Esophagus mucosa (tissue), 1 donor: Measurements from ENCODE around the gene LTBP4. TPM values are rescaled to one million over a fixed set of nuclear protein-coding genes. Genes with fewer than 3 reads are reported as not detected.
"Not testable (repeated sequence)": the region's sequence is repeated elsewhere in the genome, so short reads cannot be mapped to it uniquely, and the experiment has no call there.

Source experiments
- ATAC-seq: fragments of 200-7000 bp; cut with Tn5 transposase; one replicate; pipeline ENCODE4 v1.9.1; 2020
- total RNA-seq: library from RNA; stranded (reverse); gene quantifications from one replicate; pipeline ENCODE4 v1.2.4, GENCODE V29; 2023
- donor health status: DM: yes; HTN: yes; CAD: no.

Gene LTBP4
- total RNA-seq, 1 donor from 2014 or later: 68.1 TPM

- no peak for ATAC-seq
Observed at GRCh38 chr19:40632311-40633036, 31.3 kb downstream of the LTBP4 start.

GRCh38 chr19:40633207-40633606, 32.0 kb downstream of the LTBP4 start:
- peak; percentile 53 for ATAC-seq

GRCh38 chr19:40638327-40638726, 37.2 kb downstream of the LTBP4 start:
- ATAC-seq: no peak

GRCh38 chr19:40639638-40639982, 38.4 kb downstream of the LTBP4 start:
- ATAC-seq: no peak

GRCh38 chr19:40640744-40641143, 39.6 kb downstream of the LTBP4 start:
- no peak for ATAC-seq

GRCh38 chr19:40641281-40641680, 40.1 kb downstream of the LTBP4 start:
- no peak for ATAC-seq

GRCh38 chr19:40642051-40642706, 41.0 kb downstream of the LTBP4 start:
- ATAC-seq: no peak

GRCh38 chr19:40642757-40643305, 41.7 kb downstream of the LTBP4 start:
- ATAC-seq: no peak

- peak; percentile 19 for ATAC-seq
Observed at GRCh38 chr19:40646743-40647254, 45.6 kb downstream of the LTBP4 start.

GRCh38 chr19:40649903-40650675, 48.9 kb downstream of the LTBP4 start:
- ATAC-seq: not testable (repeated sequence)

- ATAC-seq: no peak
Observed at GRCh38 chr19:40650749-40651305, 49.7 kb downstream of the LTBP4 start.

GRCh38 chr19:40652303-40652702, 51.1 kb downstream of the LTBP4 start:
- ATAC-seq: not testable (repeated sequence)

GRCh38 chr19:40655684-40656083, 54.5 kb downstream of the LTBP4 start:
- ATAC-seq: peak; percentile 60

- ATAC-seq: no peak
Observed at GRCh38 chr19:40658031-40658430, 56.9 kb downstream of the LTBP4 start.

GRCh38 chr19:40659116-40659515, 57.9 kb downstream of the LTBP4 start:
- ATAC-seq: no peak

- ATAC-seq: no peak
Observed at GRCh38 chr19:40659566-40659965, 58.4 kb downstream of the LTBP4 start.

- no peak for ATAC-seq
Observed at GRCh38 chr19:40661616-40662015, 60.4 kb downstream of the LTBP4 start.

GRCh38 chr19:40662925-40663694, 61.9 kb downstream of the LTBP4 start:
- ATAC-seq: peak; percentile 81

GRCh38 chr19:40663695-40664692, 62.8 kb downstream of the LTBP4 start:
- ATAC-seq: peak; percentile 3

GRCh38 chr19:40666803-40667438, 65.8 kb downstream of the LTBP4 start:
- ATAC-seq: no peak
